NCI-H2227 (cell line): ENCODE measurements around the gene PNKP.

Experiments
- DNase-seq: peaks from one replicate; lab custom pipeline; 2025; ENCODE audit not compliant: unreplicated experiment; lab: John Stamatoyannopoulos, UW

Gene PNKP

GRCh38 chr19:49890349-49891311 is 23.3 kb upstream of the PNKP start:
- no peak for DNase-seq

GRCh38 chr19:49889687-49890348 is 22.4 kb upstream of the PNKP start:
- DNase-seq = no peak

GRCh38 chr19:49889038-49889686 is 21.8 kb upstream of the PNKP start:
- no peak for DNase-seq

- DNase-seq = no peak
These were observed 21.1 kb upstream of the PNKP start for GRCh38 chr19:49888510-49888824.

GRCh38 chr19:49887665-49888509 is 20.5 kb upstream of the PNKP start:
- DNase-seq = peak; percentile 27

DNA sequence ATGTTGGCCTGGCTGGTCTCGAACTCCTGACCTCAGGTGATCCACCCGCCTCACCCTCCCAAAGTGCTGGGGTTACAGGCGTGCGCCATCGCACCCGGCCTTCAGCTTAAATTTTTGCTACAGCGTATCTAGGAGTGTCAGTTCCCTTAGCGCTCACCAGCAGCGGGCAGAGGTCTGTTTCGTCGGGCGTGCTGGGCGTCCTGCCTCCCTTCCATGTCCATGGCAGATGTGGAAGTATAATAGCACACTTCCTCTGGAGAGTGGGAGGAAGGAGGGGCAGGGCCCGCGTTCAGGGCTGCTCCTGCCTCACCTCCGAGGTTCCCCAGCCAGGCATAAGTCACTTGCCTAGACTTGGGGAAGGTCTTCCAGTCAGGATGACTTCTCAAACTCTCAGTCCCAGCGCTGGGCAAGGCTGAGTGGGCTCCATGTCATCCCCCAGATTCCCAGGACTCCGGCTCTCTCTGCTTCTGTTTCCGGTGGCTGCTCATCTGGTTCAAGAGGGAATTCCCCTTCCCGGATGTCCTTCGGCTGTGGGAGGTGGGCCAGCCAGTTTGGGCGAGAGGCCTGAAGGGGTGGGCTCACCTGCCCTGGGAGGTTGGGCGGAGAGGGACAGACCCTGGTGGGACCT is 19.8 kb upstream of the PNKP start:
- no peak for DNase-seq

DNA sequence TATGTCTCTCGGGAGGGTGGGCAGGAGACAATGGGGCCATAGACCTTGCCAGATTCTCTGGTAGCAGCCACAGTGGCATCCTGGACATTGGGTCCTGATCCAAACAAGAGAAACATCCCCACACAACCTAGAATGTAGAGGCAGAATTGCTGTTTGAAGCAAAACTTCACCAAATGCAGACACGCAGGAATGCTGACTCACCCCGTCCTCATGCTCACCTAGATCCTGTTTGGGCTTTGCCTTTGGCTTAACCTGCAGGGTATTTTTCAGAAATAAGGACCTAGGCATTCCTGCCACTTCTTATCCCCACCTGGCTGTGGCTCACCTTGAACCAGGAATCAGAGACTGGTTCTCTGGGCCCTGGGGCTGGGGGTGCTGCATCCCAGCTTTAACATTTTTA is 17.4 kb upstream of the PNKP start:
- DNase-seq = no peak

GRCh38 chr19:49884109-49884508 is 16.7 kb upstream of the PNKP start:
- DNase-seq = no peak

- DNase-seq = no peak
These were observed 15.7 kb upstream of the PNKP start for GRCh38 chr19:49883094-49883493.

DNA sequence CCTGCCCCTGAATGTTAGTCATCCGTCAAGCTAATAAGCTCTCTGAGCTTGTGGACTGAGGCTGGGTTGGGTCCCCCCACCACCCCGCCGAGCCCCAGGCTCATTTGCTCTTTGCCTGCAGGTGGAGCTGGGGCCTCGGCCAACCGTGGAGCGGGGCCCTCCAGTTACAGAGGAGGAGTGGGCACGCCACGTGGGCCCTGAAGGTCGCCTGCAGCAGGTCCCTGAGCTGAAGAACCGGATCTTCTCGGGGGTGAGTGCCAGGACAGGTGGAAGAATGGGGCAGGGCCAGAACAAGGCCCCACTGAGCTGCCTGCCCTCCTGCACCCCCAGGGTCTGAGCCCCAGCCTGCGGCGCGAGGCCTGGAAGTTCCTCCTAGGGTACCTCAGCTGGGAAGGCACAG is 15.3 kb upstream of the PNKP start:
- DNase-seq = no peak

- DNase-seq = no peak
These were observed 14.5 kb upstream of the PNKP start for GRCh38 chr19:49881672-49882394.

- no peak for DNase-seq
These were observed 13.8 kb upstream of the PNKP start for GRCh38 chr19:49881186-49881585.

- DNase-seq = no peak
These were observed 12.9 kb upstream of the PNKP start for GRCh38 chr19:49880162-49880869.

GRCh38 chr19:49879243-49879963 is 12.0 kb upstream of the PNKP start:
- DNase-seq = no peak

DNA sequence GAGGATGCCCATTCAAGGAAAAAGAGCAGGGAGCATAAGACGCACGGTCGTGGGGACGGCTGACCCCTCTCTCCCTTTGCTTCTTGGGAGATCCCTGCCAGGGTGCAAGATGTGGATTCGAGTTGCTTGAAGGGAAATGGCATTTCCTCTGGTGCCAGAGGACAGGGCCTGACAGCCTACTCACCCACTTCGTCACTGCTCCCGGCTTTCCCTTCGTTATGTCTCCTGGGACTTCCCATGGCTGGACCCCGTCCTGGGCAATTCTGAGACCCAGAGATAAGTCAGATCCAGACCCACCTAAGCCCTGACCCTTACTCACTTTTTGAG is 11.3 kb upstream of the PNKP start:
- no peak for DNase-seq

DNA sequence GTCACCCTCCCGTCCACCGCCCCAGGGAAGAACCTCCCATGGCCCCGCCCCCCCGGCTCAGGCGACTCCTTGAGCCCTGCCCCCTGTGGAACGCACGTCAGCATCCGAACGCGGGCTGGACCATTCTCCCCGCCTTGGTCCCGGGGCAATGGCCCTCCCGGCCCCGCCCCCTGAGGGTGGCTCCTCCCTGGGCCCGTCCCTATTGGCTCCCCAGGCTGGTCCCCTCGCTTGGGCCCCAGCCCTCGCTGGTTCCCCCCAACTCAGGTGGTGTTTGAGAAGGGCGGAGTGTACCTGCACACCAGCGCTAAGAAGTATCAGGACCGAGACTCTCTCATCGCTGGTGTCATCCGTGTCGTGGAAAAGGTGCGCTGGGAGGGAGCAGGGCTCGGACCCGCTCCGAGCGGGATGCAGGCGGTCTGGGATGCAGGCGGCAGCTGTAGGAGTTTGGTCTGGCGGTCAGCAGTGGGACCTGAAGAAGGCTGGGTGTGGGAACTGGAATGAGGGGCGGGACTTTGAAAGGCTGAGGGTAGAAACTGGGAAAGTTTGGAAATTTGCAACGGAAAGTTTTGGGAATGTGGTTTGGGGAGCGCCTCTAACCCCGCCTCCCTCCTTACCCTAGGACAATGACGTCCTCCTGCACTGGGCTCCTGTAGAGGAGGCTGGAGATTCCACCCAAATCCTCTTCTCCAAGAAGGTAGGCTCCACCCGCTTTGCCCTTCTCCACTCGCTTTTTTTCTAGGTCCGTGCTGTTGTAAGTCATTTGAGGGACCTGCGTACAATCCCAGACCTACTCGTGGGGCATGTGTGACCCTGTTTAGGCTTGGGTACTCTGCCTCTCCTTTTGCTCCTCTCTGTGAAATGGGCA is 10.7 kb upstream of the PNKP start:
- DNase-seq = peak; percentile 95

DNA sequence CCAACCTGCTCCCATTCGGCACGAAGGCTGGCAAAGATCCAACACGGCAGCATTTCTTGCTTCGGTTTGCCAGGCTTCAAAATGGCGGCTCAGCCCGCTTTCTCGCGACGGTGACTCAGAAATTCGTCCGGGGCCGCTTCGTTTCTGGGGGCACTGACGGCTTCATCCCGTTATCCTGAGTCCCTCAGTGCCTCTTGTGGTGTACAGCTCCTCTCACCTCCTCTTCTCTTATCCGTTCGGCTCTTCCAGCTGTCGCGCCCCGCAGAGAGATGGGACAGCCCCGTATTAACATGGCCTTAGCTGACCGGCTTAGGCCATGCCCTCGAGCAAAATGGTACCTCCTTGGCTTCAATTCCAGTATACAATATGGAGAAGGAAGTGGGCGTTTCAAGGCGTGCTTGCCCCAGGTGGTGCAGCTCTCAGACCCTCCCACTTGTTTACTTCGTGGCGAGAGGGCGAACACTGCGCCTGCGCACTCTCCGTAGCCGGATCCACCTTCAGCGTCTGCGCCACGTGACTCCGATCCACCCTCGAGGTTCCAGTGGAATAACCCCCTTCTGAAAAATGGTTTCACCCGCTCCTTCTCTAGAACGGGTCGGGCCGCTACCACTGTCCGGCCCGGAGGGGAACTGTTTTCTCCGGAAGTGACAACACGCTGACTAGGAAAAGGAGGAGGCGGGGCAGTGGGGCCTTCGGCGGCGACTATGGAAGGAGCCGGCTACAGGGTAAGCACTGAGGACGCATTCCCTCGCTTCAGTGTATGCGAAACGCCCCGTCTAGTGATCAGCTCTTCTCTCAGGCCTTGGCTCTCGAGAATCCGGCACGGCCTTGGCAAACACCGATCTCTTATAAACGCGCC is 9.9 kb upstream of the PNKP start, which contains the start of the genes AKT1S1 and TBC1D17:
AKT1S1 (minus strand) TSS at position 336 of the 859 bp plus-strand sequence. CDS start 4,060 bp downstream, outside the sequence.
TBC1D17 (plus strand) TSS at position 683 of the 859 bp plus-strand sequence; CDS start at position 705, 22 bp downstream.
- peak; percentile 99 for DNase-seq
